Measurements from ENCODE around the gene NXF2B. TPM values are rescaled to one million over a fixed set of nuclear protein-coding genes. Genes with fewer than 3 reads are reported as not detected.

Gene NXF2B
- total and polyA plus RNA-seq, 2 of the 8 experiments (the other 6 are each of a cell fraction or from before 2014, with no cell fraction given), result not detected

DNA sequence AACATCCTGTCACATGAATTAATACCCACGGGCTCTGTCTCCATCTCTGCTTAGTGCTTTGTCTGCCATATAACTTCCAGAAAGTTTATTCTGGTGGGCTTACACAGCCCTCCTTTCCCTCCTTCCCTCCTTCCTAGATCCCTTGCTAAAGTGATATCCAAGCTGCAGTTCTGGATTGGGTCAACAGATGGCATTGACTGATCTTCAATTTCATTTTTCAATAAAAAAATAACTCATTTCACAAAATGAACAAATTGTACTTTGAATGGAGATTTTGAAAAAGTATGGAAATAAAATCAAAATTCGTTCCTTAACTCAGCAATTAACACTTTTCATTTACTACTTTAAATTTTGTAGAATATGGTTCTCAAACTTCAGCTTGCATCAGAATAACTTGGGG lies 97.9 kb downstream of the NXF2B start:
- Histone ChIP-seq H2BK15ac (ENCODE audit: low read length) (no peak overlapping the region), H2BK20ac (ENCODE audit: low read length) (no peak overlapping the region), H2AK5ac (ENCODE audit: low read depth, low read length) (no peak overlapping the region), H3K4me2 (ENCODE audit: insufficient read depth in 1 of 2, low read depth in 2 of 2, low read length in 2 of 2) (no peak overlapping the region), H3K23ac (ENCODE audit: insufficient read length) (no peak overlapping the region), H3K4me3 (ENCODE audit: extremely low read depth in 1 of 4, insufficient read depth in 2 of 4, low read depth in 3 of 4, low read length in 4 of 4) (no peak overlapping the region), H3K4ac (replicated peaks; ENCODE audit: insufficient read length, low read depth, low read length) (no peak overlapping the region), H3K23me2 (ENCODE audit: low read depth, low read length) (no peaks in the 10 kb centered on the region), H3K14ac (ENCODE audit: insufficient read length) (no peak overlapping the region), H3K18ac (ENCODE audit: extremely low read depth, low read length) (no peak overlapping the region), H4K8ac (ENCODE audit: extremely low read depth, insufficient read depth, low read length) (no peak overlapping the region), H4K5ac (ENCODE audit: insufficient read length, low read depth, low read length) (no peak overlapping the region), H3K36me3 (ENCODE audit: control insufficient read depth in 2 of 4, insufficient read depth in 4 of 4, low read length in 3 of 4) (no peaks in the 10 kb centered on the region), H3K79me1 (ENCODE audit: low read depth, low read length) (no peaks in the 10 kb centered on the region), H3K79me2 (ENCODE audit: control insufficient read depth in 1 of 2, insufficient read depth in 2 of 2, low read length in 2 of 2) (no peaks in the 10 kb centered on the region), H3K27ac (ENCODE audit: low read depth, low read length) (no peak overlapping the region), H2BK12ac (ENCODE audit: low read depth, low read length) (no peak overlapping the region), H3K9me3 (ENCODE audit: insufficient read depth in 2 of 2, low read depth in 1 of 2, low read length in 1 of 2) (peaks cover 0 to 31% of the 10 kb centered on the region in 2 experiments; a peak in 2 of 4 replicates), H4K20me1 (replicated peaks in 1 of 2; ENCODE audit: control insufficient read depth in 1 of 2, insufficient read depth in 2 of 2, low read length in 2 of 2) (no peaks in the 10 kb centered on the region), H3K56ac (replicated peaks; ENCODE audit: insufficient read length, low read depth, low read length) (no peak overlapping the region), H3K27me3 (replicated peaks in 1 of 4; ENCODE audit: control insufficient read depth in 3 of 4, extremely low read depth in 1 of 4, insufficient read depth in 3 of 4, low read length in 3 of 4) (no peaks in the 10 kb centered on the region), H3K4me1 (replicated peaks in 1 of 4; ENCODE audit: control insufficient read depth in 3 of 4, insufficient read depth in 4 of 4, low read length in 3 of 4) (no peaks in the 10 kb centered on the region), H2AFZ (ENCODE audit: low read length) (no peak overlapping the region), H2BK5ac (ENCODE audit: low read depth, low read length) (no peak overlapping the region), H2BK120ac (replicated peaks; ENCODE audit: low read depth, low read length) (no peak overlapping the region), H3K9ac (replicated peaks in 1 of 4; ENCODE audit: extremely low read depth in 1 of 4, low read depth in 3 of 4, low read length in 3 of 4) (no peak overlapping the region), H4K91ac (replicated peaks; ENCODE audit: insufficient read length, low read length) (no peak overlapping the region)
- ChIA-PET POLR2A (ENCODE audit: partially characterized antibody) (no interaction called here), CTCF (ENCODE audit: partially characterized antibody) (interaction anchor here (0.7 kb wide), 1 partner anchor 275 kb away, joined by 3 read pairs; no protein-coding TSS in a partner anchor)
- DNase-seq (ENCODE audit: low read depth in 1 of 2, low spot score in 2 of 2) (no peak), FAIRE-seq (no peak)
- 73% methylated on average over 2 of the region's 2 CpGs; no CpG with 5 or more reads in 1 of the 2 experiments for WGBS, 2 experiments (ENCODE audit: extremely low coverage in 1 of 2, insufficient coverage in 1 of 2, insufficient read length in 1 of 2, insufficient replicate concordance in 2 of 2, low coverage in 1 of 2, low lambda C conversion rate in 2 of 2, missing lambda C conversion rate in 1 of 2)
- TF ChIP-seq, protein P1, sequence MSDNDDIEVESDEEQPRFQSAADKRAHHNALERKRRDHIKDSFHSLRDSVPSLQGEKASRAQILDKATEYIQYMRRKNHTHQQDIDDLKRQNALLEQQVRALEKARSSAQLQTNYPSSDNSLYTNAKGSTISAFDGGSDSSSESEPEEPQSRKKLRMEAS (IDR thresholded peaks at IDR 0.05), result no peak
- TF ChIP-seq NRF1 (IDR thresholded peaks at IDR 0.05; ENCODE audit: low read depth, low read length), result no peak
- TF ChIP-seq HDAC6 (IDR thresholded peaks at IDR 0.05; ENCODE audit: low read depth, low read length), result no peak
- TF ChIP-seq BRCA1 (IDR thresholded peaks at IDR 0.05; ENCODE audit: low read depth, low read length), result no peak
- TF ChIP-seq YY1 (IDR thresholded peaks at IDR 0.05; ENCODE audit: low read depth, low read length), result no peak
- no peak for TF ChIP-seq CBX8 (IDR thresholded peaks at IDR 0.05; ENCODE audit: borderline replicate concordance, low read depth, low read length)
- TF ChIP-seq TEAD4 (IDR thresholded peaks at IDR 0.05; ENCODE audit: low read depth, low read length), result no peak
- no peak for TF ChIP-seq SP2 (IDR thresholded peaks at IDR 0.05; ENCODE audit: low read length)
- no peak for TF ChIP-seq SIX5 (IDR thresholded peaks at IDR 0.05; ENCODE audit: low read depth, low read length)
- TF ChIP-seq BACH1 (IDR thresholded peaks at IDR 0.05; ENCODE audit: low read length), result no peak
- no peak for TF ChIP-seq POLR2AphosphoS5 (IDR thresholded peaks at IDR 0.05; ENCODE audit: low read depth, low read length)
- TF ChIP-seq RFX5 (IDR thresholded peaks at IDR 0.05; ENCODE audit: borderline replicate concordance, low read depth, low read length), result no peak
- no peak for TF ChIP-seq SIRT6 (IDR thresholded peaks at IDR 0.05; ENCODE audit: low read length)
- TF ChIP-seq JUND (IDR thresholded peaks at IDR 0.05; ENCODE audit: low read length), result no peak
- TF ChIP-seq GTF2F1 (IDR thresholded peaks at IDR 0.05; ENCODE audit: borderline replicate concordance, low read depth, low read length), result no peak
- TF ChIP-seq HDAC2 (IDR thresholded peaks at IDR 0.05; ENCODE audit: borderline replicate concordance in 1 of 2, low read depth in 2 of 2, low read length in 2 of 2), result no peak
- no peak for TF ChIP-seq TCF12 (IDR thresholded peaks at IDR 0.05; ENCODE audit: low read depth, low read length)
